Esophagus squamous epithelium (tissue), 5 donors: ENCODE measurements around the gene CARD14. TPM values are rescaled to one million over a fixed set of nuclear protein-coding genes. Genes with fewer than 3 reads are reported as not detected.
A peak's percentile ranks its signal among the peaks of the same experiment; 100 is the strongest.

Experiments used
- DNase-seq: peaks from one replicate; lab custom pipeline; 2025; lab: John Stamatoyannopoulos, UW
- H3K27ac ChIP-seq, 4 donors: fragments of 200-600 bp; sonication (generic); one replicate each; pipeline ENCODE4 v1.5.1; 2016 to 2019; ENCODE audit warnings: mild to moderate bottlenecking in 1 of 4
- H3K27me3 ChIP-seq, 4 donors: fragments of 200-600 bp; sonication (generic); 1 replicate in 3 of 4; 2 replicates in 1 of 4; pipeline versions ENCODE4 v1.5.1 to v1.6.0; 2017 to 2021; ENCODE audit warnings: antibody characterized with exemption in 1 of 4
- H3K36me3 ChIP-seq, 3 donors: fragments of 200-600 bp; sonication (generic); one replicate each; pipeline ENCODE4 v1.5.1; 2016 to 2019
- H3K4me1 ChIP-seq, 3 donors: fragments of 200-600 bp; sonication (generic); one replicate each; pipeline ENCODE4 v1.5.1; 2017 to 2019
- H3K4me3 ChIP-seq, 4 donors: fragments of 200-600 bp; sonication (generic); 1 replicate in 3 of 4; 2 replicates in 1 of 4; pipeline ENCODE4 v1.5.1; 2016 to 2019; ENCODE audit warnings: mild to moderate bottlenecking in 2 of 4, moderate library complexity in 1 of 4
- H3K9me3 ChIP-seq, 3 donors: fragments of 200-600 bp; sonication (generic); one replicate each; pipeline ENCODE4 v1.5.1; 2016 to 2019
- CTCF ChIP-seq, 6 experiments: fragments of 450-650 bp in 4 of 6; fragments of 200-600 bp in 2 of 6; sonication (generic) in 2 of 6; IDR thresholded peaks; one replicate each; pipeline ENCODE4 v1.5.1; 2016 to 2019; ENCODE audit warnings: antibody characterized with exemption in 6 of 6, mild to moderate bottlenecking in 4 of 6, moderate library complexity in 4 of 6
- POLR2A ChIP-seq, 4 donors: fragments of 450-650 bp; IDR thresholded peaks; one replicate each; pipeline ENCODE4 v1.6.1; 2017; ENCODE audit warnings: antibody characterized with exemption in 4 of 4, mild to moderate bottlenecking in 4 of 4, moderate library complexity in 3 of 4
- WGBS, 2 donors: methylation state at CpG; one replicate each; pipeline ENCODE4 v1.1.5; 2018; 5-methylcytosine and 5-hydroxymethylcytosine counted together
- intact Hi-C: fragments of 100-400 bp; cut with DNase I; formaldehyde crosslinking; loops from one replicate; pipeline ENCODE4 v1.15.0; 2022
- total RNA-seq, 4 donors: library from RNA; depleted of rRNA; stranded (reverse); fragments of >200 nt; gene quantifications; one replicate each; pipeline ENCODE4 v1.1.0, GENCODE V29; 2016
- donor health status: DM: yes; HTN: yes; CAD: no.

Gene CARD14
- total RNA-seq, 4 donors from 2014 or later: 13.0 to 54.3 (median 27.6) TPM

GRCh38 chr17:80248894-80249710 lies 79.3 kb downstream of the CARD14 start:
- 85 to 90% methylated on average over 2 to 4 of the region's 26 CpGs for WGBS, 2 donors

GRCh38 chr17:80251966-80252365 lies 82.1 kb downstream of the CARD14 start:
- H3K4me1 ChIP-seq: peaks cover 16 to 43% (median 18%) of the 10 kb centered on the region in 3 donors
- TF ChIP-seq CTCF (IDR thresholded peaks at IDR 0.05) (no peak), POLR2A (IDR thresholded peaks at IDR 0.05) (no peak)
- WGBS, 2 donors: 80 to 93% methylated on average over 8 to 9 of the region's 11 CpGs
- H3K9me3 ChIP-seq: no peaks in the 10 kb centered on the region
- no peak overlapping the region for H3K4me3 ChIP-seq
- H3K27me3 ChIP-seq: no peaks in the 10 kb centered on the region
- no peak for DNase-seq
- intact Hi-C loops: no loop called here
- H3K27ac ChIP-seq: no peak overlapping the region
- peaks cover 0 to 47% (median 0%) of the 10 kb centered on the region in 3 donors for H3K36me3 ChIP-seq

More at GRCh38 chr17:80248894-80249710, 79.3 kb downstream of the CARD14 start:
- Histone ChIP-seq H3K4me1 (peaks cover 0 to 15% (median 0%) of the 10 kb centered on the region in 3 donors), H3K36me3 (peaks cover 0 to 71% (median 8%) of the 10 kb centered on the region in 3 donors), H3K4me3 (no peak overlapping the region), H3K27ac (no peak overlapping the region), H3K9me3 (no peaks in the 10 kb centered on the region), H3K27me3 (no peaks in the 10 kb centered on the region)
- intact Hi-C loops: no loop called here
- TF ChIP-seq CTCF (IDR thresholded peaks at IDR 0.05) (no peak), POLR2A (IDR thresholded peaks at IDR 0.05) (no peak)
- no peak for DNase-seq

- intact Hi-C loops: no loop called here
- WGBS, 2 donors: 25 to 33% methylated on average over 6 to 13 of the region's 13 CpGs
- Histone ChIP-seq H3K36me3 (peaks cover 0 to 41% (median 0%) of the 10 kb centered on the region in 3 donors), H3K4me1 (peaks cover 16 to 52% (median 18%) of the 10 kb centered on the region in 3 donors), H3K27ac (peak overlapping the region in 3 of 4 donors; percentile 6 to 84 (median 46)), H3K9me3 (no peaks in the 10 kb centered on the region), H3K27me3 (no peaks in the 10 kb centered on the region), H3K4me3 (no peak overlapping the region)
- TF ChIP-seq CTCF (IDR thresholded peaks at IDR 0.05): peak; percentile 56 to 87 (median 74)
- TF ChIP-seq POLR2A (IDR thresholded peaks at IDR 0.05): no peak
- DNase-seq: no peak
Measured at GRCh38 chr17:80252871-80253270, 83.0 kb downstream of the CARD14 start.

GRCh38 chr17:80253631-80254395 lies 84.0 kb downstream of the CARD14 start:
- no peak for TF ChIP-seq CTCF (IDR thresholded peaks at IDR 0.05)
- TF ChIP-seq POLR2A (IDR thresholded peaks at IDR 0.05): no peak
- intact Hi-C loops: no loop called here
- 82% methylated on average over 20 to 21 of the region's 21 CpGs for WGBS, 2 donors
- Histone ChIP-seq H3K4me1 (peaks cover 16 to 62% (median 18%) of the 10 kb centered on the region in 3 donors), H3K4me3 (no peak overlapping the region), H3K9me3 (no peaks in the 10 kb centered on the region), H3K36me3 (peaks cover 0 to 31% (median 0%) of the 10 kb centered on the region in 3 donors), H3K27ac (peak overlapping the region; percentile 38 to 86 (median 81)), H3K27me3 (no peaks in the 10 kb centered on the region)
- DNase-seq: no peak
